HepG2 (cell line): ENCODE measurements around the gene ARMH2. TPM values are rescaled to one million over a fixed set of nuclear protein-coding genes. Genes with fewer than 3 reads are reported as not detected.

Experiments
- CBX5 ChIP-seq: sonication (generic); formaldehyde crosslinking; IDR thresholded peaks from 2 replicates; pipeline ENCODE4 v1.4.0; 2020; ENCODE audit warnings: missing genetic modification reagents, borderline replicate concordance
- ELF3 ChIP-seq: IDR thresholded peaks from 2 replicates; pipeline ENCODE4 v1.6.1; 2016; ENCODE audit warnings: missing genetic modification reagents, missing compliant biosample characterization
- FOSL1 ChIP-seq: sonication (generic); formaldehyde crosslinking; IDR thresholded peaks from 2 replicates; pipeline ENCODE4 v1.9.0; 2021; ENCODE audit warnings: missing genetic modification reagents, borderline replicate concordance
- FOXK1 ChIP-seq: sonication (generic); formaldehyde crosslinking; IDR thresholded peaks from 2 replicates; pipeline ENCODE4 v1.4.0; 2020; ENCODE audit warnings: low read depth, missing genetic modification reagents, borderline replicate concordance
- GATA4 ChIP-seq: sonication (generic); IDR thresholded peaks from 2 replicates; pipeline ENCODE4 v1.6.1; 2016; ENCODE audit warnings: antibody characterized with exemption, low read depth, borderline replicate concordance
- HNRNPLL ChIP-seq: fragments of 200-400 bp; formaldehyde crosslinking; IDR thresholded peaks from 2 replicates; pipeline ENCODE4 v1.6.1; 2017; ENCODE audit warnings: mild to moderate bottlenecking, low read depth, low read length; ENCODE audit not compliant: poor library complexity, severe bottlenecking
- HOXA3 ChIP-seq: sonication (generic); formaldehyde crosslinking; IDR thresholded peaks from 2 replicates; pipeline ENCODE4 v1.5.0; 2020; ENCODE audit warnings: missing genetic modification reagents
- KDM6A ChIP-seq: IDR thresholded peaks from 2 replicates; pipeline ENCODE4 v1.6.1; 2016; ENCODE audit warnings: low read depth
- MAZ ChIP-seq, 2 experiments: sonication (generic) in 1 of 2; formaldehyde crosslinking in 1 of 2; IDR thresholded peaks; 2 replicates each; pipeline versions ENCODE4 v1.5.0 to v1.6.1; 2012 to 2020; ENCODE audit warnings: low read depth in 2 of 2, mild to moderate bottlenecking in 2 of 2, borderline replicate concordance in 1 of 2, improper control_type of control experiment in 1 of 2, low read length in 1 of 2, missing genetic modification reagents in 1 of 2, moderate library complexity in 1 of 2
- NFKBIZ ChIP-seq: IDR thresholded peaks from 2 replicates; pipeline ENCODE4 v1.6.1; 2018; ENCODE audit warnings: missing genetic modification reagents, missing compliant biosample characterization
- NRL ChIP-seq: sonication (generic); formaldehyde crosslinking; IDR thresholded peaks from 2 replicates; pipeline ENCODE4 v1.5.0; 2020; ENCODE audit warnings: missing genetic modification reagents, mild to moderate bottlenecking, moderate library complexity, borderline replicate concordance
- PPARG ChIP-seq: conservative IDR thresholded peaks from 2 replicates; pipeline ENCODE4 v1.6.1; 2016; ENCODE audit warnings: missing biosample characterization, missing genetic modification reagents
- PRMT3 ChIP-seq: sonication (generic); formaldehyde crosslinking; IDR thresholded peaks from 2 replicates; pipeline ENCODE4 v1.8.1; 2022; ENCODE audit warnings: low read depth, mild to moderate bottlenecking, moderate library complexity, missing genetic modification reagents, borderline replicate concordance
- REPIN1 ChIP-seq: sonication (generic); formaldehyde crosslinking; IDR thresholded peaks from 2 replicates; pipeline ENCODE4 v1.8.0; 2022; ENCODE audit warnings: missing genetic modification reagents, low read depth, mild to moderate bottlenecking, borderline replicate concordance
- RXRB ChIP-seq: IDR thresholded peaks from 2 replicates; pipeline ENCODE4 v1.6.1; 2016; ENCODE audit warnings: borderline replicate concordance, missing genetic modification reagents, missing compliant biosample characterization
- SOX5 ChIP-seq: IDR thresholded peaks from 2 replicates; pipeline ENCODE4 v1.6.1; 2016; ENCODE audit warnings: borderline replicate concordance
- ZNF468 ChIP-seq: sonication (generic); formaldehyde crosslinking; IDR thresholded peaks from 2 replicates; pipeline ENCODE4 v1.8.0; 2022; ENCODE audit warnings: mild to moderate bottlenecking, moderate library complexity, missing genetic modification reagents
- ZNF547 ChIP-seq: sonication (generic); formaldehyde crosslinking; IDR thresholded peaks from 2 replicates; pipeline ENCODE4 v1.5.1; 2020; ENCODE audit warnings: mild to moderate bottlenecking, missing genetic modification reagents
- ZNF879 ChIP-seq: sonication (generic); formaldehyde crosslinking; IDR thresholded peaks from 2 replicates; pipeline ENCODE4 v1.8.1; 2023; ENCODE audit warnings: missing genetic modification reagents
- polyA plus RNA-seq, 8 experiments: library from polyadenylated mRNA; depleted of rRNA in 3 of 8; stranded (reverse) in 7 of 8; unstranded in 1 of 8; fragments of >200 nt; fragmentation: Illumina TruSeq in 4 of 8; extraction: Trizol in 4 of 8; gene quantifications; 2 replicates each; pipeline versions ENCODE4 v1.2.1 to v1.2.3, GENCODE V29; 2011 to 2016; ENCODE audit warnings: low read depth in 4 of 8, missing spikeins in 1 of 8, mixed read lengths in 1 of 8; ENCODE audit not compliant: insufficient read depth in 1 of 8
- total RNA-seq, 5 experiments: library from RNA; depleted of rRNA; stranded (reverse); fragments of >200 nt; fragmentation: Illumina TruSeq; extraction: Trizol; gene quantifications; 2 replicates each; pipeline ENCODE4 v1.2.3, GENCODE V29; 2016; ENCODE audit warnings: low read depth in 1 of 5
- TF ChIP-seq, protein P1 (sequence below): IDR thresholded peaks from 2 replicates; pipeline ENCODE4 v1.6.1; 2016
- TF ChIP-seq, protein P2 (sequence below): sonication (generic); formaldehyde crosslinking; IDR thresholded peaks from 2 replicates; pipeline ENCODE4 v1.4.0; 2020; ENCODE audit warnings: mild to moderate bottlenecking, low read depth, missing genetic modification reagents
- TF ChIP-seq, protein P3 (sequence below): sonication (generic); formaldehyde crosslinking; IDR thresholded peaks from 2 replicates; pipeline ENCODE4 v1.5.0; 2020; ENCODE audit warnings: mild to moderate bottlenecking, missing genetic modification reagents
- TF ChIP-seq, protein P4 (sequence below): sonication (generic); formaldehyde crosslinking; IDR thresholded peaks from 2 replicates; pipeline ENCODE4 v1.9.0; 2022; ENCODE audit warnings: missing genetic modification reagents, mild to moderate bottlenecking, borderline replicate concordance

Gene ARMH2
- total and polyA plus RNA-seq, 2 of the 13 experiments (the other 11 are each of a cell fraction or from before 2014, with no cell fraction given) = not detected

DNA sequence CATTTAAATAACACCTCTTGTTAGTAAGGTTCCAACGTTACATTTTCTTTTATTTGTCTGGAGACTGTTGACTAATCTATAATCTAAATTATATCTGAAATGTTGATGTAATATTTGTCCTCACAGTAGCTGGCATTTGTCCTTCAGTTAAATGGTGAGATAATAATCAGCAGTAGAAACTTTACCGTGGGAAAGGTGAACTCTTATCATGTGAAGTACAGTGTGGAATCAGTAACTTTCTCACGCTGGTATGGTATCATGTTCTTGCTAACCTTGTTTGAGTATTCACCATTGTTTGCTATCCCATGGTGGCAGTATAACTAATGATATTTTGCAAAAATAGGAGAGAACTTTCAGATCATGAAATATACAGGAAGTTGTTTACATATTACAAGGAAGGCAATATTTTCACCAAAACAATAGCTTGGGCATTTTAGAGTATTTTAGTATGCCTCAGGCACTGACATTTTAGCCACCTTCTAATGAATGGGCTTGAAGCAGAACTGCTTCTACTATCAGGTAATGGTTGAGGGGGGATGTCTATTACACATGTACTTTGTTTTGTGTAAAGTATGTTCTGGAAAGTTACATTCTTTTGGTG is 19.2 kb downstream of the ARMH2 start (continued):
- TF ChIP-seq, protein P1, sequence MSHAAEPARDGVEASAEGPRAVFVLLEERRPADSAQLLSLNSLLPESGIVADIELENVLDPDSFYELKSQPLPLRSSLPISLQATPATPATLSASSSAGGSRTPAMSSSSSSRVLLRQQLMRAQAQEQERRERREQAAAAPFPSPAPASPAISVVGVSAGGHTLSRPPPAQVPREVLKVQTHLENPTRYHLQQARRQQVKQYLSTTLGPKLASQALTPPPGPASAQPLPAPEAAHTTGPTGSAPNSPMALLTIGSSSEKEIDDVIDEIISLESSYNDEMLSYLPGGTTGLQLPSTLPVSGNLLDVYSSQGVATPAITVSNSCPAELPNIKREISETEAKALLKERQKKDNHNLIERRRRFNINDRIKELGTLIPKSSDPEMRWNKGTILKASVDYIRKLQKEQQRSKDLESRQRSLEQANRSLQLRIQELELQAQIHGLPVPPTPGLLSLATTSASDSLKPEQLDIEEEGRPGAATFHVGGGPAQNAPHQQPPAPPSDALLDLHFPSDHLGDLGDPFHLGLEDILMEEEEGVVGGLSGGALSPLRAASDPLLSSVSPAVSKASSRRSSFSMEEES (CRISPR knock-in tag) = no peak
- TF ChIP-seq, protein P2, sequence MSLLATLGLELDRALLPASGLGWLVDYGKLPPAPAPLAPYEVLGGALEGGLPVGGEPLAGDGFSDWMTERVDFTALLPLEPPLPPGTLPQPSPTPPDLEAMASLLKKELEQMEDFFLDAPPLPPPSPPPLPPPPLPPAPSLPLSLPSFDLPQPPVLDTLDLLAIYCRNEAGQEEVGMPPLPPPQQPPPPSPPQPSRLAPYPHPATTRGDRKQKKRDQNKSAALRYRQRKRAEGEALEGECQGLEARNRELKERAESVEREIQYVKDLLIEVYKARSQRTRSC (CRISPR knock-in tag) = no peak
- TF ChIP-seq ZNF879 (CRISPR knock-in tag) (no peak), MAZ (IDR thresholded peaks at IDR 0.05; ENCODE audit: borderline replicate concordance, low read depth, low read length) (no peak), MAZ (CRISPR knock-in tag; IDR thresholded peaks at IDR 0.05; ENCODE audit: low read depth) (no peak), FOXK1 (CRISPR knock-in tag) (no peak), CBX5 (CRISPR knock-in tag) (no peak), NFKBIZ (CRISPR knock-in tag) (no peak), PRMT3 (CRISPR knock-in tag) (no peak), NRL (CRISPR knock-in tag) (no peak), ZNF547 (CRISPR knock-in tag) (no peak), GATA4 (no peak), RXRB (peak; percentile 75), SOX5 (CRISPR knock-in tag) (peak; percentile 72; the same call in 1 of the 2 replicates), FOSL1 (CRISPR knock-in tag) (no peak), PPARG (CRISPR knock-in tag) (peak; percentile 90), HOXA3 (CRISPR knock-in tag) (no peak), ZNF468 (no peak), ELF3 (peak; percentile 57), HNRNPLL (no peak), REPIN1 (CRISPR knock-in tag) (no peak), KDM6A (CRISPR knock-in tag) (no peak)
- TF ChIP-seq, protein P3, sequence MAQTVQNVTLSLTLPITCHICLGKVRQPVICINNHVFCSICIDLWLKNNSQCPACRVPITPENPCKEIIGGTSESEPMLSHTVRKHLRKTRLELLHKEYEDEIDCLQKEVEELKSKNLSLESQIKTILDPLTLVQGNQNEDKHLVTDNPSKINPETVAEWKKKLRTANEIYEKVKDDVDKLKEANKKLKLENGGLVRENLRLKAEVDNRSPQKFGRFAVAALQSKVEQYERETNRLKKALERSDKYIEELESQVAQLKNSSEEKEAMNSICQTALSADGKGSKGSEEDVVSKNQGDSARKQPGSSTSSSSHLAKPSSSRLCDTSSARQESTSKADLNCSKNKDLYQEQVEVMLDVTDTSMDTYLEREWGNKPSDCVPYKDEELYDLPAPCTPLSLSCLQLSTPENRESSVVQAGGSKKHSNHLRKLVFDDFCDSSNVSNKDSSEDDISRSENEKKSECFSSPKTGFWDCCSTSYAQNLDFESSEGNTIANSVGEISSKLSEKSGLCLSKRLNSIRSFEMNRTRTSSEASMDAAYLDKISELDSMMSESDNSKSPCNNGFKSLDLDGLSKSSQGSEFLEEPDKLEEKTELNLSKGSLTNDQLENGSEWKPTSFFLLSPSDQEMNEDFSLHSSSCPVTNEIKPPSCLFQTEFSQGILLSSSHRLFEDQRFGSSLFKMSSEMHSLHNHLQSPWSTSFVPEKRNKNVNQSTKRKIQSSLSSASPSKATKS (CRISPR knock-in tag) = no peak
- TF ChIP-seq, protein P4, sequence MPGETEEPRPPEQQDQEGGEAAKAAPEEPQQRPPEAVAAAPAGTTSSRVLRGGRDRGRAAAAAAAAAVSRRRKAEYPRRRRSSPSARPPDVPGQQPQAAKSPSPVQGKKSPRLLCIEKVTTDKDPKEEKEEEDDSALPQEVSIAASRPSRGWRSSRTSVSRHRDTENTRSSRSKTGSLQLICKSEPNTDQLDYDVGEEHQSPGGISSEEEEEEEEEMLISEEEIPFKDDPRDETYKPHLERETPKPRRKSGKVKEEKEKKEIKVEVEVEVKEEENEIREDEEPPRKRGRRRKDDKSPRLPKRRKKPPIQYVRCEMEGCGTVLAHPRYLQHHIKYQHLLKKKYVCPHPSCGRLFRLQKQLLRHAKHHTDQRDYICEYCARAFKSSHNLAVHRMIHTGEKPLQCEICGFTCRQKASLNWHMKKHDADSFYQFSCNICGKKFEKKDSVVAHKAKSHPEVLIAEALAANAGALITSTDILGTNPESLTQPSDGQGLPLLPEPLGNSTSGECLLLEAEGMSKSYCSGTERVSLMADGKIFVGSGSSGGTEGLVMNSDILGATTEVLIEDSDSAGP = no peak
